Epithelial cell of proximal tubule (primary cell): Measurements from ENCODE around the gene DCT. TPM values are rescaled to one million over a fixed set of nuclear protein-coding genes. Genes with fewer than 3 reads are reported as not detected.
"Not testable (repeated sequence)": the region's sequence is repeated elsewhere in the genome, so short reads cannot be mapped to it uniquely, and the experiment has no call there.

Experiments used
- DNase-seq: peaks from one replicate; pipeline ENCODE4 v3.0.0-alpha.2; 2011; ENCODE audit warnings: low read depth
- H3K4me3 ChIP-seq: 2 replicates; pipeline ENCODE4 v1.5.1; 2011; ENCODE audit warnings: low read depth, mild to moderate bottlenecking, low read length
- total RNA-seq: library from RNA; depleted of rRNA; stranded (reverse); fragments of >200 nt; gene quantifications from 2 replicates; pipeline ENCODE4 v1.2.3, GENCODE V29; 2015
- TF ChIP-seq, protein P1 (sequence below): conservative IDR thresholded peaks from 2 replicates; pipeline ENCODE4 v1.5.1; 2012; ENCODE audit warnings: low read depth, mild to moderate bottlenecking, low read length

DCT gene
- total RNA-seq, result not detected in 2 replicates

- no peak for DNase-seq
- no peak within 1 kb of the TSS for H3K4me3 ChIP-seq
- TF ChIP-seq, protein P1, sequence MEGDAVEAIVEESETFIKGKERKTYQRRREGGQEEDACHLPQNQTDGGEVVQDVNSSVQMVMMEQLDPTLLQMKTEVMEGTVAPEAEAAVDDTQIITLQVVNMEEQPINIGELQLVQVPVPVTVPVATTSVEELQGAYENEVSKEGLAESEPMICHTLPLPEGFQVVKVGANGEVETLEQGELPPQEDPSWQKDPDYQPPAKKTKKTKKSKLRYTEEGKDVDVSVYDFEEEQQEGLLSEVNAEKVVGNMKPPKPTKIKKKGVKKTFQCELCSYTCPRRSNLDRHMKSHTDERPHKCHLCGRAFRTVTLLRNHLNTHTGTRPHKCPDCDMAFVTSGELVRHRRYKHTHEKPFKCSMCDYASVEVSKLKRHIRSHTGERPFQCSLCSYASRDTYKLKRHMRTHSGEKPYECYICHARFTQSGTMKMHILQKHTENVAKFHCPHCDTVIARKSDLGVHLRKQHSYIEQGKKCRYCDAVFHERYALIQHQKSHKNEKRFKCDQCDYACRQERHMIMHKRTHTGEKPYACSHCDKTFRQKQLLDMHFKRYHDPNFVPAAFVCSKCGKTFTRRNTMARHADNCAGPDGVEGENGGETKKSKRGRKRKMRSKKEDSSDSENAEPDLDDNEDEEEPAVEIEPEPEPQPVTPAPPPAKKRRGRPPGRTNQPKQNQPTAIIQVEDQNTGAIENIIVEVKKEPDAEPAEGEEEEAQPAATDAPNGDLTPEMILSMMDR, result no peak
Observed at GRCh38 chr13:94479616-94480015, at the start of gene DCT. TSS of gene DCT (minus strand) at chr13:94479682. CDS start at chr13:94479255, 427 bp downstream.

DNA sequence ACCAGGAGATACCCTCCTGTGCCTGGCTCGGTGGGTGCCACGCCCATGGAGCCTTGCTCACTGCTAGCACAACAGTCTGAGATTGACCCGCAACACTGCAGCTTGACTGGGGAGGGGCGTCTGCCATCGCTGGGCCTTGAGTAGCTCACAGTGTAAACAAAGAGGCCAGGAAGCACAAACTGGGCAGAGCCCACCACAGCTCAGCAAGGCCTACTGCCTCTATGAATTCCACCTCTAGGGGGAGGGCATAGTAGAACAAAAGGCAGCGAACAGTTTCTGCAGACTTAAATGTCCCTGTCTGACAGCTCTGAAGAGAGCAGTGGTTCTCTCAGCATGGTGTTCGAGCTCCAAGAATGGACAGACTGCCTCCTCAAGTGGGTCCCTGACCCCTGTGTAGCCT lies 47.5 kb upstream of the DCT start:
- H3K4me3 ChIP-seq, result not testable (repeated sequence)

DNA sequence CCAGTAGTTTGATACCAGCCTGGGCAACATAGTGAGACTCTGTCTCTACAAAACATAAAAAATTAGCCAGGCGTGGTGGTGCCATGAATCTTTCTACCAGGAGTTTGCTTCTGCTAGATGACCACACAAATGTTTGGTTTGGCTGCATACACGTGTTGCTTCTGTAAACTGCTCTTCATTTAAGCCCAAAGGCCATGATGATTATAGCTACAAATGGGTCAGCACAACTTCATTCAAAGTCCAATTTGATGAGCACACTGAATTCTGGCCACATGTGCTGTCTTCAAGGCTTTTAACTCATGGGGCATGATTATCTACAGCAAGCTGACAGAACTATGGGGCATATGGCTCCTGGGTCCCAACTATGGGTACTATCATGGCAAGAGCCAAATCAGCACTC lies 46.3 kb upstream of the DCT start:
- TF ChIP-seq, protein P1, result no peak

More for the DNA sequence above, 47.5 kb upstream of the DCT start:
- DNase-seq, result not testable (repeated sequence)

GRCh38 chr13:94524407-94524806 lies 44.9 kb upstream of the DCT start:
- TF ChIP-seq, protein P1, result no peak
- no peak overlapping the region for H3K4me3 ChIP-seq
- no peak for DNase-seq

More for the DNA sequence above, 46.3 kb upstream of the DCT start:
- no peak overlapping the region for H3K4me3 ChIP-seq
- DNase-seq, result no peak

- TF ChIP-seq, protein P1, result no peak
- DNase-seq, result no peak
- H3K4me3 ChIP-seq, result no peak overlapping the region
Observed at GRCh38 chr13:94520001-94520400, 40.5 kb upstream of the DCT start.

DNA sequence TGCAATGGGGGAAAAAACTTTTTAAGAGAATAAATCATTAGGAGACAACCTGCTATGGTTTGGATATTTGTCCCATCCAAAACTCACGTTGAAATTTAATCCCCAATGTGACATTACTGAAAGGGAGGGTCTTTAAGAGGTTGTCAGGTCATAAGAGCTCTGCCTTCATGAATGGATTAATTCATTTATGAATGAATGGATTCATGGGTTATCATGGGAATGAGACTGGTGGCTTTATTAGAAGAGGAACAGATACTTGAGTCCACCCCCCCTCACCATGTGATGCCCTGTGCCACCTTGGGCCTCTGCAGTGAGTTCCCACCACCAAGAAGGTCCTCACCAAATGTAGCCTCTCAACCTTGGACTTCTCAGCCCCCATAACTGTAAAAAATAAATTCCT lies 37.0 kb upstream of the DCT start:
- DNase-seq, result no peak
- no peak overlapping the region for H3K4me3 ChIP-seq
- TF ChIP-seq, protein P1, result no peak

DNA sequence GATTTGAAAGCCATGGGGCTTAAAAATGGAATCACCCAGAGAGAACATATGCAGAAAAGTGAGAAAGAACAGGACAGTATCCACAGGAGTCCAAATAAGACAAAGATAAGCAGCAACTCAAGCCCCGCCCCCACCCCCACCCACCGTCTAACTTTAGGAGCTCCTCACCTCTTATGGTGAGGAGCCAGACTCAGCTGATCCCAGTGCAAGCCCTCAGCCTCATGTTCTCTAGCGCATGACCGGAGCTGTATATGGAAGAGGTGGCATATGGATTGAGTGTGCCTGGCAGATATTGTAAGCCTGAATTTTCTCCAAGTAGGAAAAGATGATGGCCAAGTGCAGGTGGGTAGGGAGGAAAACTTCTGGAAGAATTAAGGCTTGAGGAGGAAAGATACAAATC lies 36.4 kb upstream of the DCT start:
- no peak for DNase-seq
- TF ChIP-seq, protein P1, result no peak

More for the DNA sequence above, 36.4 kb upstream of the DCT start:
- no peak overlapping the region for H3K4me3 ChIP-seq
